B cell (primary cell): Measurements from ENCODE around the gene TMED6. TPM values are rescaled to one million over a fixed set of nuclear protein-coding genes. Genes with fewer than 3 reads are reported as not detected.
A peak's percentile ranks its signal among the peaks of the same experiment; 100 is the strongest.

Experiments used
- ATAC-seq: fragments of 200-7000 bp; cut with Tn5 transposase; one replicate; pipeline ENCODE4 v1.10.0; 2021; ENCODE audit warnings: low read depth, mild to moderate bottlenecking, moderate number of reproducible peaks, moderate library complexity
- CTCF ChIA-PET: fragments of 350-600 bp; sonication (Branson Sonifier 250); formaldehyde crosslinking; loops from one replicate; lab custom pipeline; 2021; ENCODE audit warnings: antibody characterized with exemption, inconsistent platforms; lab: Charles Lee
- POLR2A ChIA-PET: fragments of 350-600 bp; sonication (Branson Sonifier 250); formaldehyde crosslinking; loops from one replicate; lab custom pipeline; 2021; ENCODE audit warnings: antibody characterized with exemption; lab: Charles Lee
- DNase-seq: peaks from one replicate; pipeline ENCODE4 v3.0.0; 2013
- H2AFZ ChIP-seq: 2 replicates; pipeline ENCODE4 v1.6.1; 2012; ENCODE audit warnings: mild to moderate bottlenecking, low read depth, low read length; ENCODE audit not compliant: insufficient read depth, poor library complexity, severe bottlenecking
- H3K27ac ChIP-seq, 2 donors: 1 replicate in 1 of 2; 2 replicates in 1 of 2; pipeline ENCODE4 v1.5.1; 2012 to 2013; ENCODE audit warnings: low read length in 2 of 2, mild to moderate bottlenecking in 2 of 2, moderate library complexity in 1 of 2
- H3K27me3 ChIP-seq, 4 experiments: fragments of 200-600 bp in 1 of 4; sonication (generic) in 1 of 4; replicated peaks in 1 of 4; 1 replicate in 2 of 4; 2 replicates in 2 of 4; pipeline versions ENCODE4 v1.6.1 to v1.7.0; 2013 to 2016; ENCODE audit warnings: low read length in 3 of 4, mild to moderate bottlenecking in 2 of 4, mixed read lengths in 1 of 4, moderate library complexity in 1 of 4; ENCODE audit not compliant: insufficient read depth in 4 of 4, control insufficient read depth in 3 of 4; ENCODE audit errors: control extremely low read depth in 1 of 4
- H3K36me3 ChIP-seq, 2 experiments: replicated peaks in 1 of 2; 1 replicate in 1 of 2; 2 replicates in 1 of 2; pipeline versions ENCODE4 v1.6.1 to v1.7.1; 2013; ENCODE audit warnings: low read length in 1 of 2; ENCODE audit not compliant: insufficient read depth in 2 of 2, control insufficient read depth in 1 of 2; ENCODE audit errors: control extremely low read depth in 1 of 2, extremely low read depth in 1 of 2
- H3K4me1 ChIP-seq, 2 donors: fragments of 200-600 bp in 1 of 2; sonication (generic) in 1 of 2; 1 replicate in 1 of 2; 2 replicates in 1 of 2; pipeline versions ENCODE4 v1.5.1 to v1.6.1; 2013 to 2017; ENCODE audit warnings: low read length in 2 of 2; ENCODE audit not compliant: control insufficient read depth in 2 of 2, insufficient read depth in 2 of 2
- H3K4me2 ChIP-seq: replicated peaks from 2 replicates; pipeline ENCODE3; 2012; ENCODE audit warnings: mild to moderate bottlenecking, low read depth, low read length; ENCODE audit not compliant: poor library complexity, severe bottlenecking
- H3K4me3 ChIP-seq, 5 experiments: fragments of 200-600 bp in 1 of 5; sonication (generic) in 1 of 5; 1 replicate in 3 of 5; 2 replicates in 2 of 5; pipeline versions ENCODE4 v1.5.1 to v1.7.0; 2011 to 2016; ENCODE audit warnings: low read length in 4 of 5, mild to moderate bottlenecking in 4 of 5, low read depth in 2 of 5, control low read depth in 1 of 5, moderate library complexity in 1 of 5; ENCODE audit not compliant: insufficient read depth in 1 of 5; ENCODE audit errors: control extremely low read depth in 1 of 5, extremely low read depth in 1 of 5
- H3K79me2 ChIP-seq: fragments of 200-600 bp; sonication (generic); one replicate; pipeline ENCODE4 v1.6.0; 2016; ENCODE audit warnings: low read length; ENCODE audit not compliant: control insufficient read depth, insufficient read depth
- H3K9ac ChIP-seq: fragments of 200-600 bp; sonication (generic); 2 replicates; pipeline ENCODE4 v1.6.1; 2017; ENCODE audit warnings: mild to moderate bottlenecking, low read length, moderate library complexity
- H3K9me3 ChIP-seq, 3 donors: one replicate each; pipeline versions ENCODE4 v1.6.1 to v1.7.1; 2013; ENCODE audit warnings: low read length in 2 of 3; ENCODE audit not compliant: control insufficient read depth in 2 of 3, insufficient read depth in 1 of 3; ENCODE audit errors: control extremely low read depth in 1 of 3
- H4K20me1 ChIP-seq: 2 replicates; pipeline ENCODE4 v1.6.0; 2012; ENCODE audit warnings: mild to moderate bottlenecking, low read length; ENCODE audit not compliant: insufficient read depth, control insufficient read depth, poor library complexity, severe bottlenecking
- H3K27ac Mint-ChIP-seq: one replicate; pipeline ENCODE4 v1.8.0; 2021; ENCODE audit warnings: mixed read lengths
- H3K27me3 Mint-ChIP-seq: one replicate; pipeline ENCODE4 v1.8.0; 2021; ENCODE audit warnings: mixed read lengths
- H3K4me1 Mint-ChIP-seq: one replicate; pipeline ENCODE4 v1.8.0; 2021; ENCODE audit warnings: mixed read lengths
- H3K4me3 Mint-ChIP-seq: one replicate; pipeline ENCODE4 v1.8.0; 2021; ENCODE audit warnings: mixed read lengths
- H3K9me3 Mint-ChIP-seq: one replicate; pipeline ENCODE4 v1.8.0; 2022; ENCODE audit warnings: mixed read lengths; ENCODE audit not compliant: insufficient read depth
- CTCF ChIP-seq: fragments of 200-600 bp; IDR thresholded peaks from one replicate; pipeline ENCODE4 v1.8.0; 2022; ENCODE audit warnings: antibody characterized with exemption, mild to moderate bottlenecking
- EZH2 ChIP-seq: IDR thresholded peaks from 2 replicates; pipeline ENCODE4 v1.6.1; 2012; ENCODE audit warnings: borderline replicate concordance, low read depth, mild to moderate bottlenecking, moderate library complexity, low read length; ENCODE audit not compliant: insufficient read depth, poor library complexity, severe bottlenecking
- WGBS: methylation state at CpG from one replicate; pipeline ENCODE4 v1.1.5; 2013; ENCODE audit warnings: missing lambda C conversion rate; ENCODE audit not compliant: insufficient coverage; 5-methylcytosine and 5-hydroxymethylcytosine counted together
- intact Hi-C: fragments of 100-400 bp; cut with micrococcal nuclease; formaldehyde crosslinking; loops from one replicate; pipeline ENCODE4 v1.10.0; 2022
- polyA plus RNA-seq: library from polyadenylated mRNA; depleted of rRNA; stranded (reverse); fragments of >200 nt; gene quantifications from 2 replicates; pipeline ENCODE4 v1.2.3, GENCODE V29; 2012
- total RNA-seq, 2 donors: library from RNA; stranded (reverse); fragments of 120-200 nt in 1 of 2; gene quantifications; 1 replicate in 1 of 2; 2 replicates in 1 of 2; pipeline versions ENCODE4 v1.2.3 to v1.2.4, GENCODE V29; 2013 to 2022

TMED6 gene
- total and polyA plus RNA-seq, 2 donors (not counting 1 experiment from before 2014, with no cell fraction given): 0.78 to 4.5 TPM

- H3K9me3 ChIP-seq: peaks cover 0 to 6% (median 0%) of the 10 kb centered on the region in 3 donors
- ChIA-PET CTCF (interaction anchor here (0.7 to 1.9 kb wide), 7 partner anchors 16 to 161 kb away, joined by 3 to 5 read pairs (median 3); partner anchors contain the start of genes COG8 and PDF), POLR2A (interaction anchor here (0.6 kb wide), 2 partner anchors 25 to 1191 kb away, joined by 5 to 9 read pairs; no protein-coding TSS in a partner anchor)
- peak overlapping the region; percentile 84 for H2AFZ ChIP-seq
- H4K20me1 ChIP-seq: peaks cover 47% of the 10 kb centered on the region
- peak overlapping the region; percentile 46 to 84 for H3K27ac ChIP-seq
- TF ChIP-seq EZH2 (no peak), CTCF (no peak)
- H3K4me1 ChIP-seq: peaks cover 10 to 23% of the 10 kb centered on the region in 2 donors
- H3K9ac ChIP-seq: peak overlapping the region; percentile 88
- H3K36me3 ChIP-seq: peaks cover 2 to 27% of the 10 kb centered on the region in 2 experiments
- DNase-seq (no peak), ATAC-seq (peak; percentile 25)
- peak overlapping the region; percentile 55 to 82 (median 64) for H3K4me3 ChIP-seq
- H3K4me3 Mint-ChIP-seq: peak overlapping the region; percentile 99
- peak overlapping the region; percentile 94 for H3K4me2 ChIP-seq
- H3K27me3 ChIP-seq: no peaks in the 10 kb centered on the region
- 2% methylated on average over 59 of the region's 59 CpGs for WGBS
- H3K79me2 ChIP-seq: peaks cover 53% of the 10 kb centered on the region
- peak overlapping the region; percentile 94 for H3K27ac Mint-ChIP-seq
- intact Hi-C loops: loop anchor here (1.0 to 10.0 kb wide), 7 partner anchors 16 to 777 kb away; partner anchors contain the start of genes COG8, CYB5B, NIP7 and PDF
- H3K27me3 Mint-ChIP-seq: no peaks in the 10 kb centered on the region
- no peaks in the 10 kb centered on the region for H3K9me3 Mint-ChIP-seq
- peaks cover 24% of the 10 kb centered on the region for H3K4me1 Mint-ChIP-seq
Measured at GRCh38 chr16:69311533-69312387, 39.8 kb downstream of the TMED6 start.
